Activated naive CD8-positive, alpha-beta T cell treated with anti-CD3 and anti-CD28 coated beads, Interleukin-2, amount 50 U/mL, for 16 hours (primary cell): ENCODE results near the gene COL9A3.

Experiments used
- DNase-seq: peaks from one replicate; pipeline ENCODE4 v3.0.0-alpha.2; 2020; ENCODE audit warnings: low read depth, low spot score

The COL9A3 gene

DNA sequence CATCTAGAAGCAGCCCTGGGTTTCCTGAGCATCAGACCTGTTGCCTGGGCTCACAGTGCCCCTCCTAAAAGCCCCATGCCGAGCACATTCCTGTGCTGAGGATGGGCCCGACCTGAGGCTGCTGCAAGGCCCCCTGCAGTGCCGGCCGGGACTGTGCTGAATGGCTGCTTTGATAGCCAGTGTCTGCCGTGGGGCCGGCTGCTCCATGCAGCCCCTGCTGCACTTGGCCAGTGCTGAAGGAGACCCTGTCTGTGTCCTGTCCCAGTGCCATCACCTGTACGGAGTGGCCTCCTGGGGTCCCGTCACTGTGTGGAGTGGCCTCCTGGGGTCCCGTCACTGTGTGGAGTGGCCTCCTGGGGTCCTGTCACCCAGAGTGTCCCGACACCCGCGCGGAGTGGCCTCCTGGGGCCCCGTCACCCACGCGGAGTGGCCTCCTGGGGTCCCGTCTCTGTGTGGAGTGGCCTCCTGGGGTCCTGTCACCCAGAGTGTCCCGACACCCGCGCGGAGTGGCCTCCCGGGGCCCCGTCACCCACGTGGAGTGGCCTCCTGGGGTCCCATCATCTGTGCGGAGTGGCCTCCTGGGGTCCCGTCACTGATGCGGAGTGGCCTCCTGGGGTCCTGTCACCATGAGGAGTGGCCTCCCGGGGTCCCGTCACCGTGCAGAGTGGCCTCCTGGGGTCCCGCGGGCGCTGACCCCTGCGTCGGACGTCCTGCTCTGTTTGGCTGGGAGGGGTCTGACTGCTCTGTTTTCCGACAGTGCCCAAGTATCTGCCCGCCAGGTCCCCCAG lies 7.0 kb downstream of the COL9A3 start:
- DNase-seq, result no peak

DNA sequence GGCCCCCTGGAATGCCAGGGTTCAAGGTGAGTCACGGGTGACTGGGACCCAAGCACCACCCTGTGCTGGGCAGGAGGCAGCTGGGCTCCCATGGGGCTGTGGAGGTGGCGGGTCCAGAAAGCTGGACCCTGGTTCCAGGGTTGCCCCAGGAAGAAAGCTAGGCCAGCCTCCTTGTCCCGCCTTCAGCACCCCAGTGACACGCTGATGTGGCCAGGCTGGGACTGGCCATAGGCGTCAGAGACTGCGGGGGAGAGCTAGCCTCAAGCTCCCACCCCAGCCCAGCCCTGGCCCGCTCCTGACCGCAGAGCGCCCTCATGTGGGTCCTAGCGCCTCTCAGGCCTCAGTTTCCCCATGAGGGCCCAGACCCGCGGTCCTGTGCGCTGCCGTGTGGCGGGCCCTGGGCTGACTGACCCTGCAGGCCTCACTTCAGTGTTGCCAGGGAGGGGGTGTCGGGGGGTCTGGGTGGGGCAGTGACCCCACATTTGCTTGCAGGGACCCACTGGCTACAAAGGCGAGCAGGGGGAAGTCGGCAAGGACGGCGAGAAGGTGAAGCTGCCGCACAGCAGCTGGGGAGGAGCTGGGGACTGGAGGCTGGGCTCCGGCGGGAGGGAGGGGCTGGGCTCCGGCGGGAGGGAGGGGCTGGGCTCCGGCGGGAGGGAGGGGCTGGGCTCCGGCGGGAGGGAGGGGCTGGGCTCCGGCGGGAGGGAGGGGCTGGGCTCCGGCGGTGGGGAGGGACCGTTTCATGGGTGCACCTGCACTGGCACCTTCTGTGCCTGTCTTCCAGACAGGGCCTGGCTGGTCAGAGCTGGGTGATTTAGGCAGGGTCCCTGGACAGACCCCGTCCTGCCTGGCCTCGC lies 7.9 kb downstream of the COL9A3 start:
- no peak for DNase-seq

- no peak for DNase-seq
Measured at GRCh38 chr20:62825333-62825985, 8.6 kb downstream of the COL9A3 start.

DNA sequence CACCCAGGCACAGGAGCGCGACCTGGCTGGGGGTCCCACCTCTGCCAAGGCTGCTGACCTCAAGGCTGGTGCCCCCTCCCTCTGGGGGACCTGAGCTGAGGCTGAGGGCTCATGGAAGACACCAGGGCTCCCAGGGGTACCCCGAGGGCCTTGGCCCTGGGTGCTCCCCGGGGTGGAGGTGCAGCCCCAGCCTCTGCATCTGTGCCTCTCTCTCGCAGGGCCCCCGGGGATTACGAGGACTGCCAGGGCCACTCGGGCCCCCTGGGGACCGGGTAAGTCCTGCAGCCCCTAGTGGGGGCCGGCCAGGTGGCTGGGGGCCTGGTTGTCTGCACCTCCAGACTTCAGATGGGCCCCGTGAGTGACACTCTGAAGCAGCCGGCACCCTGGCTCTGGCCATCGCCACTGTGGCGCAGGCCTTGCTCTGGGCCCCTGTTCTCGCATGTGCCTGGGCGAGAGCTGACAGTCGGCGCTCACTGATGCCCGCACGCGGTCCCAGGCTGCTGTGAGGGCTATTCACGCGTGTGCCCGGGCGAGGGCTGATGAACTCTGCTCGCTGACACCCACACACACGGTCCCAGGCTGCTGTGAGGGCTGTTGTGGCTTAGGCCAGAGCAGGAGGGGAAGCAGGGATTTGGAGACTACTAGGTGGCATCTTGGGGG lies 9.3 kb downstream of the COL9A3 start:
- DNase-seq, result no peak

- no peak for DNase-seq
Measured at GRCh38 chr20:62826646-62827310, 9.9 kb downstream of the COL9A3 start.

DNA sequence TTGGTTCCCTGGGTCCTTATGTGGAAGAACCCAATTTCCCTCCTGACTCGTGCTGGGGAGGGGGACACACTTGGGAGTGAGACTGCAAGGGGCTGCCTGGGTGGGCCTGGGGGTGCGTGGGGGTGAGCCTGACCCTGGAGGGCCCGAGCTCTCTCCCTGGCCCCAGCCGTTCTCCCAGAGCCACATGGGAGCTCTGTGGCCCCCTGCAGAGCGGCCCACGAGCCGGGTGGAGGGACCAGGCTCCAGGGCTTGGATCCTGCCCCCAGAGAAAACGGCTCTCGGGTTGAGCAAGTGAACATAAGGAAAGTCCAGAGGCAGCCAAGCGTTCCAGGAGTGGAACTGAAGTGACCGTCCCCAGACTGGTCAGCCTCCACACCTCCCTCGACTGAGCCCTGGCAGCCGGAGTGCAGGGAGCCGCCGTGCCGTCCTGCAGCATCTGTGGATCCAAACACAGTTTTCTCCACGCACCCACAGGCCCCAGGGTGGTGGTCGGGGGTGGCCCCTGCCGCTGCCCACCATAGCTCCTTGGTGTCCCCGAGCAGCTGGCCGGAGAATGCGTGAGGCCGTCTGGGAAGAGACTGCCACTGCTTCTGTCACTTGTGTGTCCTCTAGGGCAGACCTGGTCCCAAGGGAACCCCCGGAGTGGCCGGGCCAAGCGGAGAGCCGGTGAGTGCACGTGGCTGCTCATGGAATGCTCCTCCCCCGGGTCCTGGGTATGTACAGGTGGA lies 10.6 kb downstream of the COL9A3 start:
- DNase-seq, result no peak

DNA sequence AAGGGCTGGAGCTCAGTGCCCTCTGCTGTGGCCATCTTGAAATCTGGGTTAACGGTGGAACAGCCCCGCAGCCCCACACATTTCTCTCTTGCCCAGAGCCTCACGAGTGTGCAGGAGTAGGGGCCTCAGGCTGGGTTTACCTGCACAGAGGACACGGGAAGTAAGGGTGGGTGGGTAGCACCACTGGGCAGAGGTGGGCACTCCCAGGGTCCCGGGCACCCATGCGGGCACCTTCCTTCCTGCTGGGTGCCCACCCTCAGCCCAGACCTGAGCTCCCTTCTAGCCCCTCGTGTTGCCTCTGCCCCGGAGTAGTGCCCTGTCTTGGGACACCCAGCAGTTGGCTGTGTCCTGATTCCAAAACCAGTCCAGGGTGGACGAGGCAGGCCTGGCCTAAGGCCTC lies 11.2 kb downstream of the COL9A3 start:
- DNase-seq, result no peak

GRCh38 chr20:62828511-62829230 lies 11.8 kb downstream of the COL9A3 start:
- DNase-seq, result no peak

- no peak for DNase-seq
Measured at GRCh38 chr20:62829231-62830230, 12.7 kb downstream of the COL9A3 start.

DNA sequence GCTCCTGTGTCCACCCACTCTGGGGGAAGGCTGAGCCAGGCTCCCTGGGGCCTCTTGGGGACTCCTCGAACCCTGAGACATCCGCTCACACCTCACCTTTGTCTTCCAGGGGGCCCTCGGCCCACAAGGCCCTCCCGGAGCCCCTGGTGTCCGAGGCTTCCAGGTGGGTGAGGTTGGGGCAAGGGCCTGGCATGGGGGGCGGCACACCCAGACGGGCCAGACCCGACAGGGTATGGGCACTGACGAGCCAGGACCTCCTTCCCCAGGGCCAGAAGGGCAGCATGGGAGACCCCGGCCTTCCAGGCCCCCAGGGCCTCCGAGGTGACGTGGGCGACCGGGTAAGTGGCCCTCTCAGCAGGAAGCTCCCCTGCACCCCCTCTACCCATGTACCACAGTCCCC lies 13.4 kb downstream of the COL9A3 start:
- no peak for DNase-seq

DNA sequence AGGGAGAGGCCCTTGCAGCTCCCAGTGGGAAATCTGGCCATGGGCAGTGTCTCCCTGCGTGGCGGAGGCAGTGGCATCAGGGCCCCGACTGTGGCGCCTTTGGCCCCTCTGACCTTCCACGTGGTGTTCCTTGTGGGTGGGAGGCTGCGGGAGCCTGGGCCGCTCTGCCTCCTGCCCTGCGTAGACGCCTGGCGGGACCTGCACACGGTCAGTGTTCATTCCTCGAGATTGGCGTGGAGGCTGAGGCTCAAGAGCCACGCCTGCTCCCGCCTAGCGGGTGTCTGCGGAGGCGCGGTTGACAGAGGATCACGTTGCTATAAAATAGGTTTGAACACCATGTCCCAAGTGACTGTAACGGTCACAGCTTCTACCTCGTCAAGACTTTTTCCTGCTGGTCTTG lies 14.0 kb downstream of the COL9A3 start:
- DNase-seq, result no peak

DNA sequence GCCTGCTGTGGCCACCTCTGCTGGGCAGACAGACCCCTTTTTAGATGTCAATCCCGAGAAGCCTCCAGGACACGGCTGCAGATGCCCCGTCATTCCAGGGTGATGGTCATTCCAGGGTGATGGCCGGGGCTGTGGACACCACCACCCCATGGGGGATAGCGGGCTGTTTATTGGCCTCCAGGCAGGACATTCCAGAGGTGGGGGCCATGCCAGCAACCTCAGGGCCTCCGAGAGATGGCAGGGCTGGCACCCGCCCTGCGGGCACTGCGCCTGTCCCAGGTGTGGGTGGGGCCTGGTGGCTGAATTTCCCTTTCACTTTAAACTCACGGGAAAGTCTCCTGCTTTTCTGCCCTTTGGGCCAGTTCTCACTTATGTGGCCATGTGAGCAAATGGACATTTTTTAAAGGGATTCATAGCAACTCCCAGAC lies 14.5 kb downstream of the COL9A3 start:
- no peak for DNase-seq

GRCh38 chr20:62831854-62832211 lies 15.0 kb downstream of the COL9A3 start:
- DNase-seq, result no peak

- DNase-seq, result no peak
Measured at GRCh38 chr20:62832212-62832922, 15.5 kb downstream of the COL9A3 start.

DNA sequence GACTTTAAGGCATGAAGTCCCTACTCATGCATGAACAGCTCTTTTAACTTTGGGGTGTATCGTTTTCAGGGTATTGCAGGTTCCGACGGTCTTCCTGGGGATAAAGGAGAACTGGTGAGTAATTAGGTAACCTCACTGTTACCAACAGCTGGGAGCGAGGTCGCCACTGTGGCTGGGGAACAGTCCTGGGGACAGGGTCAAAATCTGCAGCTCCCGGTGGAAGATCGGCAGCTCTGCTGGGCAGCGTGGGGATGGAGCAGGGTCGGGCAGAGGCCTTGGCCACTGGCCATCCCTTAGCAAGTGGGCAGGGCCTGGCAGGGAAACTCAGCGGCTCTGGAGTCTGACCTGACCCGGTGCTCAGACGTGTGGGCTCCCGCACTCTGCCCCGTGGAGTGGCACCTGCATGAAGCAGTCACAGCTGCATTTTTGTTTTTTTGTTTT lies 16.1 kb downstream of the COL9A3 start:
- no peak for DNase-seq

DNA sequence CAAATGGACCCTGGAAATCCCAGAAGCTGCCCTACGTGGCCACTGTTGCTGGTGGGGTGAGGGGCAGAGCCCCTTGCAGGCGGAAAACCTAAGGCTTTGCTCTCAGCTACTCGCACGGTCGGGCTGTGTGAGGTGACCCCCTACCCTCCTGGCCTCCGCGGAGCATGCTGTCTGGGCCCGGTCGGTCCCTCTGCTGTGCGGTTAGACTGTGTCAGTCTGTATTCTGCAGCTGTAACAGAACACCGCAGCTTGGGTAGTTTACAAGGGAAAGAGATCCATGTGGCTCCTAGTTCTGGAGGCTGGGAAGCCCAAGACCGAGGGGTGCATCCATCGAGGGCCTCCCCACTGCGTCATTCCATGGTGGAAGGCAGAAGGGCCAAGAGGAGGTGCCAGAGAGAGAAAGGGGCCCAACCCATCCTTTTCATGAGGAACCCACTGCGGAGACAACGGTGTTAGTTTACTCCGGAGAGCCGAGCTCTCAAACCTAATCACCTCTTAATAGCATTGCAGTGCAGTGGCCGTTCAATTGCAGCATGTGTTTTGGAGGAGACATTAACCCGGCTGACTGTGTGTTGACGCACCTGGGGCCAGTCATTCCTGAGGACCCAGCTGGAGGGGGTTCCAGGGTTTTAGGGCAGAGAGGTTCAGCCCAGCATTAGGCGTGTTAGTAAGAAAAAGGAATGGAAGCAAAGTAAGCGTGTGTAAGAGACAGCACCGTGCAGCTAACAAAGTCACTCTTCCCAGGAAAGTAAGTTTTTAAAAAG lies 18.3 kb downstream of the COL9A3 start:
- DNase-seq, result no peak
